ENCODE measurements around the gene GRIA2. TPM values are rescaled to one million over a fixed set of nuclear protein-coding genes. Genes with fewer than 3 reads are reported as not detected.
"Not testable (repeated sequence)": the region's sequence is repeated elsewhere in the genome, so short reads cannot be mapped to it uniquely, and the experiment has no call there.

GRIA2 gene
- total RNA-seq, 1 donor, result not detected

DNA sequence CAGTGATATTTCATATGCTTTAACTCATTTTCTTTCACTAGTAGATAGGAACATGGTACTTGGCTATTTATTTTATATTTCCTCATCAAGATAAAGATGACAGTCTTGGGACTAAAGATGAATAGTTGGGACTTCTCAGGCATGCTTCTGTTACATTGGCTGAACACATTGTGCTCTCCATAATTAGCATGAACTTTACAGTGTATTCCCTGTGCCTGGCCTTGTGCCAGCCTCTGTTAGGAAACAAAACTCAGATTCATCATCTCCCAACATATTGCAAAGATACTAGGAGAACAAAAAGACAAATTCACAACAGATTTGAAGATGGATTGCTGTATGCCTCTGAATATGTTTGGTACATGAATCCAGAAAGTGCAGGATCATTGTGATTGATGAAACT, 26.4 kb downstream of the GRIA2 start:
- no peak for DNase-seq (ENCODE audit: low read depth in 2 of 3, low spot score in 2 of 3)

DNA sequence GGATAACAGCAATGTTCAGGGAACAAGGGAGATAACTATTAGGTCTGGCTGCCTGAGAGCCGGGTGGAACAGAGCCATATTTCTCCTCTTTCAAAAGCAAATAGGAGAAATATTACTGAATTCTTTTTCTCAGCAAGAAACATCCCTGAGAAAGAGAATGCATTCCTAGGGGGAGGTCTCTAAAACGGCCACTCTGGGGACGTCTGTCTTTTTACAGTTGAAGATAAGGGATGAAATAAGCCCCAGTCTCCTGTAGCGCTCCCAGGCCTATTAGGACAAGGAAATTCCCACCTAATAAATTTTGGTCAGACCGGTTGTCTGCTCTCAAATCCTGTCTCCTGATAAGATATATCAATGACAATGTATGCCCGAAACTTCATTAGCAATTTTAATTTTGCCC, 37.6 kb downstream of the GRIA2 start:
- DNase-seq (ENCODE audit: low read depth in 2 of 3, low spot score in 2 of 3), result not testable (repeated sequence)

DNA sequence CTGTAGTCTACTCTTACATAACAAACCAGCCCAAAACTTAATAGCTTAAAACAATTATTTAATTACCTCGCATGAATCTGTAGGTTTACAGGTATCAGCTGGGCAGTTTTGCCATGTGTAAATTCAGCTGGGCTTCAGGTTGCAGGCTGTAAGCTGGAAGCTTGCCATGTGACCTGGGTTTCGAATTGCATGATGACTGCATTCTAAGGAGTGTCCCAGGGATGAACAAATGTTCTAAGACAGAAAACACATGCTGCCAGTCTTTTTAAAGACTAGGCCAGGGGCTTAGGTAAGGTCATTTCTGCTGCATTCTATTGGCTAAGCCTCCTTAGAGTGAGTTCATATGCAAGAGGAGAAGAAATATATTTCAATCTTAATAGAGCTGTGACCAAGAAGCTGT, 44.8 kb downstream of the GRIA2 start:
- no peak for DNase-seq (ENCODE audit: low read depth in 2 of 3, low spot score in 2 of 3)

DNA sequence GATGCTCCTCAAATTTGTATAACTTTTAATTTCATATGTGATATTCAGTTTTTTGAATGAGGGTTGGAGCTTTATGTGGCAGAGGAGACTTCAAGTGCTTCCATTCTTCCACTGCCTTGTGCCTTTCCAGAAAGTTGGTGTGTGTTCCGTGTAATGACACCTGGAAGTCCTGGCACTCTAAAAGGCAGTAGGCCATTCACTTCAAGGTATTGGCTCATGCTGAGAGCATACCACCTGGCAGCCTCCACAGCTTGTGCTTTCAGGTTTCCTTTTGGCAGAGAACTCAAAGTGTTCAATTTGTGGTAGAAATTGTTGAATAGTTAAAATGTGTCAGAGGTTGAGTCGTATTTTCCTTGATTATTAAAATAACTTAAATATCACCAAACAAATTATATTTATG, 49.6 kb downstream of the GRIA2 start:
- DNase-seq (ENCODE audit: low read depth in 2 of 3, low spot score in 2 of 3), result no peak

DNA sequence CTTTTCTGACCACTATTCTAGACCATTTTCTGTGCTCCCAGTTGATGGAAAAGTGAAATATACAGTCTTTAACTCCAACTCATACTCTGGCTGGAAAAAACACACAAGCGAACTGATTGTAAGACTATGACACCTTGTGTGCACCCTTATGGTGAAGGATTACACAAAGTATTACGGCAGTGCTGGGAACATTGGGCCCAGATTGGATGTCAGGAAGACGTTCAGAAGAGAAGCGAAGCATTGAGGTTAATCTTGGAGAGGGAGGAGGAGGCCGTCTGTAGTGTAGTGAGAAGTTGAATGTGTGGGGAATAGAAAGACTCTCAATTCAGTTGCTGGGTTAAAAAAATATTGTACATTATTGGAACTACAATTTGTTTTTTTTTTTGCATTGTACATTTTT, 50.0 kb downstream of the GRIA2 start:
- DNase-seq (ENCODE audit: low read depth in 2 of 3, low spot score in 2 of 3), result no peak

DNA sequence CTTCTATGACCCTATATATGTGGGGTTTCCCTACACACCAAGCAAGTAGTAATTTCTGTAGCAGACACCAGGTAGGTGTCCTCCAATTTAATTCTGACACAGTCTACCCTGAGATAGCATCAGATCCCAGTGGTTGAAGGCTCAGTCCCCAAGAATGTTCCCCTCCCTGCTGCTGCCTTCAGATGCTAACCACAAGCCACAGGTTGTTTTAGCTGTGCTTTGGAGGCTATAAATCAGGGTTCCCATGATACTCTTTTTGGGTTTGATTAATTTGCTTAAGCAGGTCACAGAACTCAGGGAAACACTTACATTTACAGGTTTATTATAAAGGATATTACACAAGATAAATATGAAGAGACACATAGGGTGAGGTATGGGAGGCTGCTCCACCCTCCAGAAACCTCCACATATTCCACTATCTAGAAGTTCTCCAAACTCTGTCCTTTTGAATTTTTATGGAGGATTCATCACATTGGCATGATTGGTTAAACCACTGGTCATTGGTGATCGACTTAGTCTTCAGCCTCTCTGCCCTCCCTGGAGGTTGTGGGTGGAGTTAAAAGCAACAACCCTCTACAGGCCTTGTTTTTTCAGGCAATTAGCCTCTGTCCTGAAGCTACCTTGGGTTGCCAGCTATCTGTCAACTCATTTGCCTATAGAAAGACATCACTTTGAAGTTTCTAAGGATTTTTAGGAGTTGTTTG, 50.8 kb downstream of the GRIA2 start:
- DNase-seq (ENCODE audit: low read depth in 2 of 3, low spot score in 2 of 3), result no peak

DNA sequence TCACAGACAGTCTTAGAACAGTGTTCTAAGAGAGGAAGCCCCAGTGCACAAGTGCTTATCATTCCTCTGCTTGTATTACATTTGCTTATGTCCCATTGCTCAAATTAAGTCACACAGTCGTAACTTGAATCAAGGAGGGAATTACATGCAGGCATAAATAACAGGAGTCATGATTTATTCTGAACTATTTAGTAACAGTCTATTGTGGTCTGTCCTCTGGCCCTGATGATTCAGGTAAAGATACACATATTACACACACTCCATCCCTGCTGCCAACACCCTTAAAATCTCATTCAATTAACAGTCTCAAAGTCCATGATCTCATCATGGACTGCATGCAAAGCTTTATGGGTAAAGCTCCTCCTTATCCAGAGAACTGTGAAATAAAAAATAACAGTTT, 60.1 kb downstream of the GRIA2 start:
- DNase-seq (ENCODE audit: low read depth in 2 of 3, low spot score in 2 of 3), result no peak

DNA sequence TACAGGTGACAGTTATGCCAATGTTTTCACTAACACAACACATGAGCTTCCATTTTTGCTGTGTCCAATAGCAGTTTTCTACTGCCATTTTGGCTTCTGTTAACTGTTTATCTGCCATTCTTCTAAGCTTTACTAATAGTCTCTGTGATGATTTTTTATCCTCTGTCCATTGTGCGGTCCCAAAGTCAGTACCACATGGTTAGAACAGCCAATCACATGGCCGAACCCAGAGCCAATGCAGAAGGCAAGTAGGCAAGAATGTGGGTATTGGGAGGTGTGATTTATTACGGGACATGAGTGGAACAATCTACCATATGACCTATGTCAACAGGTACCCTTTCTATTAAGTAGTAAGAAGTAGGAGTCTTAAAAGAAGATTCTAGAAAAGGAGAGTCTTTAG, 61.5 kb downstream of the GRIA2 start:
- DNase-seq (ENCODE audit: low read depth in 2 of 3, low spot score in 2 of 3), result no peak

DNA sequence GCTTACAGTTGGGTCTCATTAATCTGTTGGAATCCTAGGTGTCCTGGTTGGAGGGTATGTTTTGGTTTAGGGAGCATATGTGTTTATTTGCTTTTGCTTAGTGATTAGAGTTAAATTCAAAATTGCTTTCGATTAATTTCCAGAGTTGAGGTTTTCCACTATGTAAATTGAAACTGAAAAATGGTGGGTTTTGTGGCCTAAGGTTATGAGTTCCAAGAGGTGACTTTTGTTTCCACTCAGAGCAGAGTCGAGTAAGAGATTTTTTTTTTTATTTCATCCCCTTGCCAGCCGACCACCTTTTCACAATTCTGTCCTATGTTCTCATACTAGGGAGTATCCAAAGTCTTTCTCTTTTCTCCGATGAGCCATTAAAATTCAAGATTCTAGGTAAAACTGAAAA, 66.9 kb downstream of the GRIA2 start:
- no peak for DNase-seq (ENCODE audit: low read depth in 2 of 3, low spot score in 2 of 3)

DNA sequence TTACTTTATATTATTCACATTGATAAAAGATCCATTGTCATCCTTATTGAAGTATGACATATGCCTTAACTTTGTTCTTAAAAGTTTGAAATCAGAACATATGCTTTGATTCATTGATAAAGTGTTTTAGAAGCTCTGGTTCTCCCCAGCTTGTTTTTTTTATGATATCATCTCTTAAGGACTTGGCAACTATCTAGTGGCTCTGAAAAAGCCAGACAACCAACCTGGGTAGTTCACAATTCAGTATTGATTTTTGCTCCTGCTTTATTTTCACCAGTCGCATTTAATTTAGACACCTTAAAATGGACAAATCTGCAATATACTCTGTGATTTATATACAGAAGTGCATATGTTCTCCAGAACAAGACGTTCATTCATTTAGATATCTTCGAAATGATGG, 70.1 kb downstream of the GRIA2 start:
- no peak for DNase-seq (ENCODE audit: low read depth in 2 of 3, low spot score in 2 of 3)

DNA sequence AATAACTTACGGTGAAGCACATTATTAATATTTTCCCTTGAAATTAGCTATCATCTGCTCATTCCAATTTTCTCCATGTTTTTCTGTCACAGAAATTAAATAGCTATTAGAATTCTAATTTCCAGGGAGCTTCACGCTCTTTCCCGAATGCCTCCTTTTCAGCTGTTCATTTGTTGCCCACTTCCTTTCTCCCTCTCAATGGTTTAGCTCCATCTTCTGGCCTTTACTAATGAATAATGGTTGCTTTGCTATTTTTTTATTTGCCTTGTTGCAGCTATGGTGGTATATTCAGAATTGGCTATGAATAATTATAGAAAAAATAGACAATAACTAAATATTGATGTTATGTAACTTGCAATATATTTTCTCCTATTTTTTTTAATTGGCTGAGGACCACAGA, 70.5 kb downstream of the GRIA2 start:
- no peak for DNase-seq (ENCODE audit: low read depth in 2 of 3, low spot score in 2 of 3)

DNA sequence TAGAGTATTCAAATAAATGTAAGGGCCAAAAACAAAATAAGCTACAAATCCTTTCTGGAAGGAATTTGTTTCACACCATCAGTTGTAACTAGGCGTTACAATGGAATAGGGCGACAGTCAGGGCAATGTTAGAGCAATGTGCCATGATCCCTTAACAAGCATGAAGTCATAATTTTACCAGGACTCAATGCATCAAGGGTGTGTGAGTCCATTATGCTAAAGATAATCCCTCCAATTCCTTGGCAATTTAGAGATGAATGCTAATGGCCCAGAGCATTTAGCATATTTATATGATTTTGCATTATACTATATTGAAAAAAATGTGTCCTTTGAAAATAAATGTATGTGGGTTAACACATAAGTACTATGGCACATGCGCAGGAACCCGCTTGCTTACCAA, 73.1 kb downstream of the GRIA2 start:
- DNase-seq (ENCODE audit: low read depth in 2 of 3, low spot score in 2 of 3), result no peak

DNA sequence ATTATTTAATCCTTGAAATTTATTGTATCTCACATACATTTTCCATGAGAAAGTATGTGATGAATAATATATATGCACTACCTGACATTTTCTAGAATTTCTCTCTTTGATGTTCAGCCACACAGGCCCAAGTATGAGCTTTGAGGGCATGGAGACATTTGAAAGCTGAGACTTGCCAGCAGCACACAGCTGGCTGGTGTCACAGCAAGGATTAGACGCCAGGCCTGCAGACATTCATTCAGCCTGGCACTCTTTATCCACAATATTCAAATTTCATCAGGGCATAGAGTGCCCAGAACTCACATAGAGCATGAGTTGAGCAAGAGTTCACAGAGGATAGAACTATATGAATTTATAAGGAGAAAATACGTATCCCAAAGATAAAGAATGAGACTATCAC, 74.0 kb downstream of the GRIA2 start:
- DNase-seq (ENCODE audit: low read depth in 2 of 3, low spot score in 2 of 3), result no peak

DNA sequence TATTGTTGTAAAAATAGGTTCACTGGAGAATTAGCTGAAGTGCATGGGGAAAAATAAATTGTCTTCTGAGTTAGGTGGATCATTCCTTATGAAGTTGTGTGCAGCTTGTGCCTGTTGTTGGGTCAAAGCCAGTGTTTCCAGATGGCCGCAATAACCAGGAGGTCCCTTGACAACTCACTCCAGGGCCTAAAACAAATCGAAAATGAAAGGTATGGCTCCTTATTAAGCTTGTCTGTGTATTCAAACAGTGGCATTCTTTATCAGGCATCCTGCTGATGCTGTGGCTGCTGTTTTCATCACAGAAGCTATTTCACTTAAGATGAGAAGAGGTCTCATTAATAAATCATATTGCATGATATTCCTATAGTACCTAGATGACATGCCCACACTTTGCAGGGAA, 80.2 kb downstream of the GRIA2 start:
- no peak for DNase-seq (ENCODE audit: low read depth in 2 of 3, low spot score in 2 of 3)

DNA sequence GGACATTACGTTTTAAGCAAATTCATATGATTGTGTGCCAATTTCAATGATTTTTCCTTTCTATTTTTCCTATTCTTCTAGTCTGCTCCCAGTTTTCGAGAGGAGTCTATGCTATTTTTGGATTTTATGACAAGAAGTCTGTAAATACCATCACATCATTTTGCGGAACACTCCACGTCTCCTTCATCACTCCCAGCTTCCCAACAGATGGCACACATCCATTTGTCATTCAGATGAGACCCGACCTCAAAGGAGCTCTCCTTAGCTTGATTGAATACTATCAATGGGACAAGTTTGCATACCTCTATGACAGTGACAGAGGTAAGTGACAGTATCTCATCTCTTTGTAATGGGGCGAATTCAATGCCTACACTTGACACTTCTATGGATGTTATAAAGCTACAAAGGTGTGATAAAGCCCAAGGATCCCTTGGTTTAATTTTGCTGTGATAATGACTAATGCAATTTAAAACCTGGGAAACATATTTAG, 83.0 kb downstream of the GRIA2 start:
- DNase-seq (ENCODE audit: low read depth in 2 of 3, low spot score in 2 of 3), result no peak

DNA sequence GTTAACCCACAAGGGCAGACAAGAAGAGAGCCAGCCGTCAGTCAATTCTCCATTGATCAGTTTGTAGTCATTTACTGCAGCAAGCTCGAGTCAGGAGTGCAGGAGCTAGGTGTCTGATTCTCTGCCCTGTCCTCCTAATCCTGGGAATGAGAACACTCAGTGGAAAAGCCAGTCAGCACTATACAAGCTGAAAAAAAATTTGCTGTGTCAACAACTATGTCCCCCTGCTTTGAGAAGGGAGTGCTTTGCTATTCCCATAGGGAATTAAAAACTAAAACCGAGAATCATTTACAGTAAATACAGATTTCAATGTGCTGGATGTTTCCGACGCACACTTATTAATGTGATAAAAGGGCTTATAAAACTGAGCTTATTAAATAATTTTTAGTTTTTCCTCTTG, 84.2 kb downstream of the GRIA2 start:
- DNase-seq (ENCODE audit: low read depth in 2 of 3, low spot score in 2 of 3), result no peak

DNA sequence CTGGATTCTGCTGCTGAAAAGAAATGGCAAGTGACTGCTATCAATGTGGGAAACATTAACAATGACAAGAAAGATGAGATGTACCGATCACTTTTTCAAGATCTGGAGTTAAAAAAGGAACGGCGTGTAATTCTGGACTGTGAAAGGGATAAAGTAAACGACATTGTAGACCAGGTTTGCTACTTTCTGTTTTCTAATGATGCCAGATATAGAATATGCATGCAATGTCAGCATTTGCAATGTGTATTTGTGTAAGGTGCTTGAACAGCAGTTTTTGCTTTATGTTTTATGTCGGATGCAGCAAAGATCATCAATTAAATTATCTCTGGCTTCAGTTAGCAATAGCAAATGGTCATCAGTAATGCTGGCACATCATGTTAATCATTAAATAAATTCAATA, 92.2 kb downstream of the GRIA2 start:
- DNase-seq (ENCODE audit: low read depth in 2 of 3, low spot score in 2 of 3), result no peak

DNA sequence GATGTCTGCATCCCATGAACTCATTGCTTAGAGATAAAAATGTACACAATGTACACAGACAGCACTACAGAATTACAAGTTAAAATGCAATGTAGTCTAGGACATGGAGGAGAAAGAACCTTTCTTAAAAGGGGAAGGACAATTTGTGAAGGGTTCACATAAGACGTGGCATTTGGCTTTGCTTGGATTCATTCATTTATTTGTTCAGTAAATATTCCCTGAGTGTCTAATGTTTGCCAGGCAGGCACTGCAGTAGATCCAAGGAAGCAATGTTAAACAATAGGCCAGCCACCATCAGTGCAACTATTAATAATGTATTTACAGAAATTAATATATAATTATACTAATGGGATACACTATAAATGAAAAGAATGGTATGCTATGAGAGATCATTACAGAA, 94.4 kb downstream of the GRIA2 start:
- no peak for DNase-seq (ENCODE audit: low read depth in 2 of 3, low spot score in 2 of 3)

DNA sequence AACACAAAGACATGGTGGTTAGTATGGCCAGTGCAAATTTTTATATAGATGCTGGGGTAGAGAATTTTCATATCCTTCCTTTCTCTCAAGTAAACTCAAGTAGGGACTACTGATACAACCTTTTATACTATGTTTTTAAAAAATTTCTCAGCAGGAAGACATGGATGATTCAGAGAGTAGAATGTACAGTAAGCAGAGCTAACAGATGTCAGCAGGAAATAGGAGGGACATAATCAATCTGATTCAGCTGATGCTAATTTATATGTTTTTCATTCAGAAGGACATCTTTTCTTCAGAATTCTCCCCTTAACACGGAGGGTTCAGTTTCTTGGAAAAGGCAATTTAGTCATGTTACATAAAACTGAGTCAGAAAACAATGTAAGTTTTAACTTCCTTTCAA, 95.4 kb downstream of the GRIA2 start:
- no peak for DNase-seq (ENCODE audit: low read depth in 2 of 3, low spot score in 2 of 3)

DNA sequence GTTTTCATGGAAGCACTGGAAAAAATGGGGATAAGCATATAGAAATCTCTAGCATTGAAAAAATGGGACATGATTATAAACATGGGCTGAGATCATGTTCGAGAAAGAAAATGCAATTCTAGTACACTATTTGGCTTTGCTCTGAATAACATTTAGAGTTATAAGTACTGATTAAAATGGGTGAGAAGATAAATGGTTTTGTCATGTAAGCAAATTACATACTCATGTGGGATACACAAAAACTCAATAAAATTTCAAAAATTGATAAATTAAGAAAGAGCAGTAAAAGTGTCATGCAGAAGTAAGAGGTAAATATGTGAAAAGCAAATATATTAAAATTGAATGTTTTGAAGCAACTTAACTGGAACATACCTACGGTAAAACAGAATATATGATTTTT, 99.6 kb downstream of the GRIA2 start:
- DNase-seq (ENCODE audit: low read depth in 2 of 3, low spot score in 2 of 3), result no peak

DNA sequence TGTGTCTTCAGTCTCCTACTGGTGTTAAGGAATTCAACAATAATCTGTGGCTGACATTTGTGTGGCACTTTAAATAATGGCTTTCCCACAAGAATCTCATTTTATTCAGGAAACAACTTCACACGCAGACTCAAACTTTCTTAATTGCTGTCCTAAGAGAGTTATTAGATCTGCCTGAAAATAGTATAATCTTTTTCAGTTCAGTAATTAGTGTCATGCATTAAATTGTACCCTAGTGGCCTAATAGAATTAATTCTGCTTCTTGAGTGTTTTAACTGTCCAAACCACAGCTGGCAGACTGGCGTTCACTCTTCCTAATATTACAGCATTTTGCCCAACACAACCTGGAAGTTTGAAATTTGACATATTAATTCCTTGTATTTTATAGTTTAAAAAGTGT, 107.1 kb downstream of the GRIA2 start:
- no peak for DNase-seq (ENCODE audit: low read depth in 2 of 3, low spot score in 2 of 3)

DNA sequence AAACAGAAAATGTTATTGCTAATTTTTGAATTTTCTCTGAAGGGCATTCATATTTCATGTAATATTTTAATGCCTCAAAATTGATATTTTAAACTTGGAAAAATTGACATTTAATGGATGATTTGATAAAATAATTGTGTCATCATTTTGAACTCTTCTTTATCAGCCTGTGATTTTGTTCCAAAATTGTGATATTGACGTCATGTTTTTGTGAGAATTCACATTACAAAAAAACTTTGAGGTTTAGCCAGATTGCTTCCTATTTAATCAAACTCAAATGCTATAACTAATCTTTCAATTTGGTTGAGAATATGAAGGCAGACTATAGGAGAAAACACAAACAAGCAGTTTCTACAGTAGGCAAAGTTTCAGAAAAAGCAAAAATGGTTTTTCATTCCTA, 137.4 kb downstream of the GRIA2 start:
- DNase-seq (ENCODE audit: low read depth in 2 of 3, low spot score in 2 of 3), result no peak

DNA sequence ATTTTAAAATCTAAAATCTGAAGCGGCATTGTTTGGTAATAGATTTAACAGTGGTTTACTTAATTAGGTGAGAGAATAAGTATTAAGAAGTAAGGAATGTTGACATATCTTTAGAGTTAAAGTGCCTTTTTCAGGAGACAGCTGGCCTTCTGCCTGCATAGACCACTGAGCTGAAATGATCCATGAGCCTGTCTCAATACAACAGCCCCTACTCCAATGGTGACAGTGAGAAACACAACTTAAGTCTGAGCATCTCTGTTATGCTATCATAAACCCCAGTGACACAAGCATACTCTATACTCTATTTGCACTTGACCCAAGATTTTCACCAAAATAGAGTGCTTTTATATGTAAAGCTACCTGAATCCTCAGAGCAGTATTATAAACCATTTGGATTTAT, 137.9 kb downstream of the GRIA2 start:
- no peak for DNase-seq (ENCODE audit: low read depth in 2 of 3, low spot score in 2 of 3)
